Spleen (tissue), 11 donors: ENCODE data around the gene TMEM126A. TPM values are rescaled to one million over a fixed set of nuclear protein-coding genes. Genes with fewer than 3 reads are reported as not detected.

Experiments
- DNase-seq: peaks from one replicate; pipeline ENCODE4 v3.0.0-alpha.2; 2020
- H3K27ac ChIP-seq, 8 donors: fragments of 200-600 bp; sonication (generic) in 7 of 8; 1 replicate in 4 of 8; 2 replicates in 4 of 8; pipeline versions ENCODE4 v1.5.0 to v1.8.0; 2016 to 2021; ENCODE audit warnings: inconsistent platforms in 4 of 8, mild to moderate bottlenecking in 4 of 8, moderate library complexity in 1 of 8
- H3K27me3 ChIP-seq, 7 donors: fragments of 200-600 bp; sonication (generic) in 6 of 7; replicated peaks in 1 of 7; 1 replicate in 4 of 7; 2 replicates in 3 of 7; pipeline versions ENCODE4 v1.5.0 to v1.8.0; 2016 to 2021; ENCODE audit warnings: inconsistent platforms in 3 of 7, mild to moderate bottlenecking in 1 of 7
- H3K36me3 ChIP-seq, 6 donors: fragments of 200-600 bp; sonication (generic) in 5 of 6; 1 replicate in 4 of 6; 2 replicates in 2 of 6; pipeline versions ENCODE4 v1.5.0 to v1.8.0; 2016 to 2021; ENCODE audit warnings: inconsistent platforms in 2 of 6
- H3K4me1 ChIP-seq, 6 donors: fragments of 200-600 bp; sonication (generic) in 5 of 6; 1 replicate in 3 of 6; 2 replicates in 3 of 6; pipeline versions ENCODE4 v1.5.0 to v1.8.0; 2016 to 2021; ENCODE audit warnings: inconsistent platforms in 3 of 6
- H3K4me3 ChIP-seq, 8 donors: fragments of 200-600 bp; sonication (generic) in 7 of 8; 1 replicate in 4 of 8; 2 replicates in 4 of 8; pipeline versions ENCODE4 v1.5.0 to v1.8.0; 2016 to 2021; ENCODE audit warnings: inconsistent platforms in 4 of 8, mild to moderate bottlenecking in 4 of 8, moderate library complexity in 2 of 8
- H3K9me3 ChIP-seq, 8 donors: fragments of 200-600 bp; sonication (generic) in 7 of 8; 1 replicate in 4 of 8; 2 replicates in 4 of 8; pipeline versions ENCODE4 v1.5.0 to v1.8.0; 2016 to 2021; ENCODE audit warnings: inconsistent platforms in 4 of 8
- CTCF ChIP-seq, 11 experiments: fragments of 200-600 bp in 7 of 11; fragments of 450-650 bp in 4 of 11; sonication (generic) in 4 of 11; IDR thresholded peaks in 8 of 11; conservative IDR thresholded peaks in 3 of 11; 1 replicate in 7 of 11; 2 replicates in 4 of 11; pipeline versions ENCODE4 v1.4.0 to v1.8.0; 2016 to 2021; ENCODE audit warnings: antibody characterized with exemption in 11 of 11, inconsistent platforms in 4 of 11, mild to moderate bottlenecking in 1 of 11
- POLR2A ChIP-seq, 3 donors: fragments of 450-650 bp; IDR thresholded peaks; one replicate each; pipeline ENCODE4 v1.5.1; 2017; ENCODE audit warnings: antibody characterized with exemption in 3 of 3, mild to moderate bottlenecking in 1 of 3
- POLR2AphosphoS5 ChIP-seq, 3 donors: sonication (generic); formaldehyde crosslinking; IDR thresholded peaks; one replicate each; pipeline ENCODE4 v1.5.1; 2017; ENCODE audit warnings: antibody characterized with exemption in 3 of 3
- WGBS, 5 donors: extraction: QIAGEN DNeasy Blood & Tissue Kit in 3 of 5; methylation state at CpG; one replicate each; pipeline versions ENCODE4 v1.1.5 to v1.1.7; 2013 to 2018; 5-methylcytosine and 5-hydroxymethylcytosine counted together
- intact Hi-C: fragments of 100-400 bp; cut with DNase I; formaldehyde crosslinking; loops from one replicate; pipeline ENCODE4 v1.15.0; 2023; ENCODE audit warnings: low total_unique reads
- polyA plus RNA-seq, 3 donors: library from polyadenylated mRNA; stranded (reverse); fragments of 200-250 nt; gene quantifications; one replicate each; pipeline ENCODE4 v1.2.1, GENCODE V29; 2013
- total RNA-seq, 7 donors: library from RNA; depleted of rRNA in 3 of 7; stranded (reverse); fragments of >200 nt in 3 of 7; fragmentation: NEBNext Ultra II Directional in 4 of 7; extraction: Animal tissue kit (Norgen Biotek cat#: 25700) in 4 of 7; gene quantifications; one replicate each; pipeline versions ENCODE4 v1.1.0 to v1.2.1, GENCODE V29; 2016 to 2021
- donor health status: healthy with polysubstance abuse.
- donor health status: DM: no; HTN: no; CAD: no; lungs with moderate emphysema.
- donor health status: DM: no; HTN: no; CAD: no.
- donor health status: Bipolar disorder and iron deficiency.
- donor health status: healthy.
- donor health status: DM: no; HTN: no; CAD: no.
- donor health status: DM: yes; HTN: yes; CAD: no.

Gene TMEM126A
- total and polyA plus RNA-seq, 10 donors = 14.6 to 47.6 (median 20.2) TPM

GRCh38 chr11:85661972-85662664, 14.4 kb downstream of the TMEM126A start:
- Histone ChIP-seq H3K27ac (no peak overlapping the region), H3K27me3 (no peaks in the 10 kb centered on the region), H3K4me1 (peaks cover 43 to 77% (median 66%) of the 10 kb centered on the region in 6 donors), H3K36me3 (peaks cover 0 to 52% (median 16%) of the 10 kb centered on the region in 6 donors), H3K9me3 (no peaks in the 10 kb centered on the region), H3K4me3 (peak overlapping the region in 7 of 8 donors; percentile 8 to 91 (median 84))
- WGBS, 5 donors = 14 to 21% (median 15%) methylated on average over 4 of the region's 4 CpGs
- no peak for TF ChIP-seq POLR2A (IDR thresholded peaks at IDR 0.05)
- TF ChIP-seq CTCF (IDR thresholded peaks at IDR 0.05 in 8 of 11, conservative IDR thresholded peaks at IDR 0.05 in 3 of 11) = no peak
- no peak for TF ChIP-seq POLR2AphosphoS5 (IDR thresholded peaks at IDR 0.05)
- intact Hi-C loops = no loop called here
- no peak for DNase-seq

GRCh38 chr11:85663080-85663752, 15.4 kb downstream of the TMEM126A start:
- TF ChIP-seq CTCF (IDR thresholded peaks at IDR 0.05 in 8 of 11, conservative IDR thresholded peaks at IDR 0.05 in 3 of 11) (no peak), POLR2A (IDR thresholded peaks at IDR 0.05) (no peak), POLR2AphosphoS5 (IDR thresholded peaks at IDR 0.05) (no peak)
- H3K36me3 ChIP-seq = peaks cover 0 to 41% (median 11%) of the 10 kb centered on the region in 6 donors
- WGBS, 5 donors = 4 to 10% (median 7%) methylated on average over 10 of the region's 10 CpGs
- DNase-seq = no peak
- H3K4me3 ChIP-seq = peak overlapping the region; percentile 74 to 94 (median 86)
- peaks cover 40 to 66% (median 59%) of the 10 kb centered on the region in 6 donors for H3K4me1 ChIP-seq
- H3K27me3 ChIP-seq = no peaks in the 10 kb centered on the region
- peak overlapping the region; percentile 98 to 99 (median 98) for H3K27ac ChIP-seq
- intact Hi-C loops = no loop called here
- no peaks in the 10 kb centered on the region for H3K9me3 ChIP-seq

GRCh38 chr11:85663753-85664614, 16.2 kb downstream of the TMEM126A start:
- TF ChIP-seq POLR2A (IDR thresholded peaks at IDR 0.05) (peak in 1 of 3 donors; percentile 5), CTCF (IDR thresholded peaks at IDR 0.05 in 8 of 11, conservative IDR thresholded peaks at IDR 0.05 in 3 of 11) (peak in 10 of 11 experiments; percentile 53 to 87 (median 68)), POLR2AphosphoS5 (IDR thresholded peaks at IDR 0.05) (peak; percentile 56 to 79 (median 61))
- Histone ChIP-seq H3K4me3 (peak overlapping the region; percentile 74 to 94 (median 86)), H3K9me3 (no peaks in the 10 kb centered on the region), H3K27ac (peak overlapping the region; percentile 98 to 99 (median 98)), H3K27me3 (no peaks in the 10 kb centered on the region), H3K4me1 (peaks cover 36 to 59% (median 53%) of the 10 kb centered on the region in 6 donors), H3K36me3 (peaks cover 0 to 34% (median 7%) of the 10 kb centered on the region in 6 donors)
- WGBS, 5 donors = 0 to 1% (median 0%) methylated on average over 42 to 73 of the region's 73 CpGs
- DNase-seq = peak; percentile 97
- intact Hi-C loops = no loop called here
